Measurements from ENCODE around the gene REC8. TPM values are rescaled to one million over a fixed set of nuclear protein-coding genes. Genes with fewer than 3 reads are reported as not detected.

Gene REC8
- total and polyA plus RNA-seq, 2 of the 13 experiments (the other 11 are each of a cell fraction or from before 2014, with no cell fraction given), result 3.4 to 14.7 TPM

GRCh38 chr14:24141097-24141880 lies 30.6 kb upstream of the REC8 start, which contains the start of gene EMC9 (continued):
- TF ChIP-seq, protein P1, sequence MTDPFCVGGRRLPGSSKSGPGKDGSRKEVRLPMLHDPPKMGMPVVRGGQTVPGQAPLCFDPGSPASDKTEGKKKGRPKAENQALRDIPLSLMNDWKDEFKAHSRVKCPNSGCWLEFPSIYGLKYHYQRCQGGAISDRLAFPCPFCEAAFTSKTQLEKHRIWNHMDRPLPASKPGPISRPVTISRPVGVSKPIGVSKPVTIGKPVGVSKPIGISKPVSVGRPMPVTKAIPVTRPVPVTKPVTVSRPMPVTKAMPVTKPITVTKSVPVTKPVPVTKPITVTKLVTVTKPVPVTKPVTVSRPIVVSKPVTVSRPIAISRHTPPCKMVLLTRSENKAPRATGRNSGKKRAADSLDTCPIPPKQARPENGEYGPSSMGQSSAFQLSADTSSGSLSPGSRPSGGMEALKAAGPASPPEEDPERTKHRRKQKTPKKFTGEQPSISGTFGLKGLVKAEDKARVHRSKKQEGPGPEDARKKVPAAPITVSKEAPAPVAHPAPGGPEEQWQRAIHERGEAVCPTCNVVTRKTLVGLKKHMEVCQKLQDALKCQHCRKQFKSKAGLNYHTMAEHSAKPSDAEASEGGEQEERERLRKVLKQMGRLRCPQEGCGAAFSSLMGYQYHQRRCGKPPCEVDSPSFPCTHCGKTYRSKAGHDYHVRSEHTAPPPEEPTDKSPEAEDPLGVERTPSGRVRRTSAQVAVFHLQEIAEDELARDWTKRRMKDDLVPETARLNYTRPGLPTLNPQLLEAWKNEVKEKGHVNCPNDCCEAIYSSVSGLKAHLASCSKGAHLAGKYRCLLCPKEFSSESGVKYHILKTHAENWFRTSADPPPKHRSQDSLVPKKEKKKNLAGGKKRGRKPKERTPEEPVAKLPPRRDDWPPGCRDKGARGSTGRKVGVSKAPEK (CRISPR knock-in tag; IDR thresholded peaks at IDR 0.05; ENCODE audit: borderline replicate concordance), result peak; percentile 99
- no peak for TF ChIP-seq MTA3 (CRISPR knock-in tag; IDR thresholded peaks at IDR 0.05)
- TF ChIP-seq RFX5 (IDR thresholded peaks at IDR 0.05; ENCODE audit: low read depth, low read length), result peak; percentile 95
- TF ChIP-seq CBX1 (IDR thresholded peaks at IDR 0.05; ENCODE audit: low read depth), result peak; percentile 87
- TF ChIP-seq SUZ12 (IDR thresholded peaks at IDR 0.05; ENCODE audit: low read depth, low read length), result no peak
- 0 out of 2 replicates have a peak, but pooled peaks have one; percentile 62 for TF ChIP-seq ZFAT (CRISPR knock-in tag; conservative IDR thresholded peaks at IDR 0.05)
- TF ChIP-seq ZSCAN20 (CRISPR knock-in tag; IDR thresholded peaks at IDR 0.05; ENCODE audit: borderline replicate concordance), result peak; percentile 87
- no peak for TF ChIP-seq ZNF382 (CRISPR knock-in tag; IDR thresholded peaks at IDR 0.05; ENCODE audit: borderline replicate concordance)
- TF ChIP-seq FOXJ3 (CRISPR knock-in tag; IDR thresholded peaks at IDR 0.05; ENCODE audit: borderline replicate concordance), result no peak; the same call in none of the 2 replicates
- TF ChIP-seq PRPF4 (IDR thresholded peaks at IDR 0.05; ENCODE audit: low read depth, low read length, poor library complexity, severe bottlenecking), result peak; percentile 92
- no peak; the same call in 1 of the 2 replicates for TF ChIP-seq HNF4A (CRISPR knock-in tag; IDR thresholded peaks at IDR 0.05)
- TF ChIP-seq XBP1 (CRISPR knock-in tag; IDR thresholded peaks at IDR 0.05), result peak; percentile 99
- TF ChIP-seq CTCF (CRISPR knock-in tag; IDR thresholded peaks at IDR 0.05), result peak; percentile 53
- TF ChIP-seq, protein P2, sequence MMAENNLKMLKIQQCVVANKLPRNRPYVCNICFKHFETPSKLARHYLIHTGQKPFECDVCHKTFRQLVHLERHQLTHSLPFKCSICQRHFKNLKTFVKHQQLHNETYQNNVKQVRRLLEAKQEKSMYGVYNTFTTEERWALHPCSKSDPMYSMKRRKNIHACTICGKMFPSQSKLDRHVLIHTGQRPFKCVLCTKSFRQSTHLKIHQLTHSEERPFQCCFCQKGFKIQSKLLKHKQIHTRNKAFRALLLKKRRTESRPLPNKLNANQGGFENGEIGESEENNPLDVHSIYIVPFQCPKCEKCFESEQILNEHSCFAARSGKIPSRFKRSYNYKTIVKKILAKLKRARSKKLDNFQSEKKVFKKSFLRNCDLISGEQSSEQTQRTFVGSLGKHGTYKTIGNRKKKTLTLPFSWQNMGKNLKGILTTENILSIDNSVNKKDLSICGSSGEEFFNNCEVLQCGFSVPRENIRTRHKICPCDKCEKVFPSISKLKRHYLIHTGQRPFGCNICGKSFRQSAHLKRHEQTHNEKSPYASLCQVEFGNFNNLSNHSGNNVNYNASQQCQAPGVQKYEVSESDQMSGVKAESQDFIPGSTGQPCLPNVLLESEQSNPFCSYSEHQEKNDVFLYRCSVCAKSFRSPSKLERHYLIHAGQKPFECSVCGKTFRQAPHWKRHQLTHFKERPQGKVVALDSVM (CRISPR knock-in tag; IDR thresholded peaks at IDR 0.05), result no peak
- TF ChIP-seq GLI4 (CRISPR knock-in tag; IDR thresholded peaks at IDR 0.05; ENCODE audit: borderline replicate concordance), result peak; percentile 99
- TF ChIP-seq, protein P3, sequence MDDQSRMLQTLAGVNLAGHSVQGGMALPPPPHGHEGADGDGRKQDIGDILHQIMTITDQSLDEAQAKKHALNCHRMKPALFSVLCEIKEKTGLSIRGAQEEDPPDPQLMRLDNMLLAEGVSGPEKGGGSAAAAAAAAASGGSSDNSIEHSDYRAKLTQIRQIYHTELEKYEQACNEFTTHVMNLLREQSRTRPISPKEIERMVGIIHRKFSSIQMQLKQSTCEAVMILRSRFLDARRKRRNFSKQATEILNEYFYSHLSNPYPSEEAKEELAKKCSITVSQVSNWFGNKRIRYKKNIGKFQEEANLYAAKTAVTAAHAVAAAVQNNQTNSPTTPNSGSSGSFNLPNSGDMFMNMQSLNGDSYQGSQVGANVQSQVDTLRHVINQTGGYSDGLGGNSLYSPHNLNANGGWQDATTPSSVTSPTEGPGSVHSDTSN (CRISPR knock-in tag; IDR thresholded peaks at IDR 0.05; ENCODE audit: borderline replicate concordance), result no peak
- TF ChIP-seq GABPB1 (CRISPR knock-in tag; IDR thresholded peaks at IDR 0.05), result peak; percentile 90
- TF ChIP-seq LRRFIP1 (CRISPR knock-in tag; conservative IDR thresholded peaks at IDR 0.05), result no peak

Data from HepG2 (cell line).